ENCODE measurements around the gene C1QTNF6.

The C1QTNF6 gene

GRCh38 chr22:37162221-37163095 is 25.6 kb downstream of the C1QTNF6 start:
- DNase-seq (ENCODE audit: low spot score): no peak

GRCh38 chr22:37161443-37161842 is 26.6 kb downstream of the C1QTNF6 start:
- peak; percentile 10 for DNase-seq (ENCODE audit: low spot score)

DNA sequence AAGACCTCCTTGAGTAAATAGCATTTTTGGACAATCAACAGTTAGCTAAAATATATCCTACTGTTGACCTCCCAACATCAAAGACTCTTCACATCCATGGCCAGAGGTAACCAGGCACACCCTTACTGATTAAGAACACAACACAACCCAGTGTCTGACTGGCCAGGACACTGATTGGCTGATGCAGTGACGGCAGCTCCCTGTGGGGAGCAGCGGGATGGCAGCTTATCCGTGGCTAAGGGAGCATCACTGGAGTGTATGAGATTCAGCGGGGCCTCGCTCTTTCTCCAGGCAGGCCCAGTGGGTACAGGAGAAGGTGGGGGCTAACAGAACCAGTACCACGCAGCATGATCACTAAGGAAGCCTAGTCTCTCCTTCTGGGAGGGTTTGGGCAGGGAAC is 28.0 kb downstream of the C1QTNF6 start:
- DNase-seq (ENCODE audit: low spot score): no peak

GRCh38 chr22:37158963-37159290 is 29.1 kb downstream of the C1QTNF6 start:
- DNase-seq (ENCODE audit: low spot score): no peak

GRCh38 chr22:37157516-37158285 is 30.3 kb downstream of the C1QTNF6 start:
- no peak for DNase-seq (ENCODE audit: low spot score)

DNA sequence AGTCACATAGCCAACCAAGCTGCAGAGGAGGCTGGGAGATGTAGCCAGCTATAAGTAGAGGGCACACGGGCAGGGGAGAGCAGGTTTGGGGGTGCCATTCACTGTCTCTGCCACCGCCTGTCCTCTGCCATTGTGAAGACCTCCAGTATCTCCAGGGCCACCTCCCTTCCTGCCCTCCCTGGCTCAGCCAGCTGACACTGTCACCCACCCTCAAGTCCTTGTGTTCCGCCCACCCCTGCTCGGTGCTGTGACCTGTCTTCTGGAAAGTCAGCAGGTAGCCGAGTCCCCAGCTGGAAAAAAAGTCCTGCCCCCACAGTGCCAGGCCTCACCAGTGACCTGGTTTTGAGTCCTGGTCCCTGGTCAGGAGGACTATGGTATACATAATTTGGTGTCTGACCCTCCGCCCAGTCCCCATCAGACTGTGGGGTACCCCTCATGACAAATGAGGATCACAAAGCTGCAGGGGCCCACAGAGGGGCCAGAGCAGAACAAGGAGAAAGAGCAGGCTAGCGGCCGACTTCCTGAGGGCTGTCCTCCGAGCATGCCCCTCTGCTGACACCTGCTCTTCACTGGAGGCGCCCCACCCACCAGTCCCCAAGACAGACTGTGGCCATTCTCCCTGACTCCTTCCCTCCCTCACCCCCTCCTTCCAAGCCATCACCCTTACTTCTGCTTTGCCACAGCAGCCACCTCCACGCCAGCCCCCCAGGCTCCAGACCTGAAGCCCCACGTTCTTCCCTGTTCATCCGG is 31.2 kb downstream of the C1QTNF6 start:
- no peak for DNase-seq (ENCODE audit: low spot score)

- no peak for DNase-seq (ENCODE audit: low spot score)
Observed at GRCh38 chr22:37155971-37156370, 32.1 kb downstream of the C1QTNF6 start.

- no peak for DNase-seq (ENCODE audit: low spot score)
Observed at GRCh38 chr22:37154925-37155712, 32.9 kb downstream of the C1QTNF6 start.

DNA sequence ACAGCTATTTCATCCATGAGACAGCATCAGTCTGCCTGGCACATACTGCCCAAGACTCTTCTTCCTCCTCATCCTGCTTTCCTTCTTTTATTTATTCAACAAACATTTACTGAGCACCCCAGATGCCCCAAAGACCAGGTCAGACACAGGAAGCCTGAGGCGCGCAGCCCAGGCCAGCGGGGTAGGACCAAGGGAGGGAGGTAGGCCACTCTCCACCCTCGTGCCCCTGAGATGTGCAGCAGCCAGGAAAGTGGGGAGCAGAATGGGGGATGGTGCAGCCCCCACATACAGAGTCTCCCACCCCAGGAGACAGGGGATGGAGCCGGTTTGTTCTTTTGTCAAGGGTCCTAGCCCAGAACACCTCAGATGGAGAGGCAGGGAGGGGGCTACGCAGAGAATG is 34.1 kb downstream of the C1QTNF6 start:
- no peak for DNase-seq (ENCODE audit: low spot score)

DNA sequence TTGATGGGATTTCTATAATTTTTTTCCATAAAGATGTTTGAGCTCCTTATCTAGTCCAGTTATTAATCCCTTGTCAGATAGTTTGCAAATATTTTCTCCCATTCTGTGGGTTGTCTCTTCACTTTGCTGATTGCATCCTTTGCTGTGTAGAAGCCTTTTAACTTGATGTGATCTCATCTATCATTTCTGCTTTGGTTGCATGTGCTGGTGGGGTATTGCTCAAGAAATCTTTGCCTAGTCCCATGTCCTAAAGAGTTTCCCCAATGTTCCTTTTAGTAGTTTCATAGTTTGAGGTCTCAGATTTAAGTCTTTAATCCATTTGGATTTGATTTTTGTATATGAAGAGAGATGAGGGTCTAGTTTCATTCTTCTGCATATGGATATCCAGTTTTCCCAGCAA is 36.6 kb downstream of the C1QTNF6 start:
- DNase-seq (ENCODE audit: low spot score): no peak

DNA sequence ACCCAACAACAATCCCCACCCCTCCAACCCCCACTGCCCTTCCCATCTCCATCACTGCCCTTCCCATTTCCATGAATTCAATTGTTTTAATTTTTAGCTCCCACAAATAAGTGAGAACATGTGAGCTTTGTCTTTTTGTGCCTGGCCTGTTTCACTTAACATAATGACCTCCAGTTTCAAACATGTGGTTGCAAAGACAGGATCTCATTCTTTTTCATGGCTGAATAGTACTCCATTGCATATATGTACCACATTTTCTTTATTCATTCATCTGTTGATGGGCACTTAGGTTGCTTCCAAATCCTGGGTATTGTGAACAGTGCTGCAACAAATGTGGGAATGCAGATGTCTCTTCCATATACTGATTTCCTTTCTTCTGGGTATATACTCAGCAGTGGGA is 37.3 kb downstream of the C1QTNF6 start:
- DNase-seq (ENCODE audit: low spot score): no peak

GRCh38 chr22:37148742-37149665 is 39.0 kb downstream of the C1QTNF6 start:
- no peak for DNase-seq (ENCODE audit: low spot score)

- DNase-seq (ENCODE audit: low spot score): no peak
Observed at GRCh38 chr22:37148031-37148651, 39.9 kb downstream of the C1QTNF6 start.

- no peak for DNase-seq (ENCODE audit: low spot score)
Observed at GRCh38 chr22:37147186-37147990, 40.7 kb downstream of the C1QTNF6 start.

GRCh38 chr22:37146507-37147180 is 41.4 kb downstream of the C1QTNF6 start:
- no peak for DNase-seq (ENCODE audit: low spot score)

DNA sequence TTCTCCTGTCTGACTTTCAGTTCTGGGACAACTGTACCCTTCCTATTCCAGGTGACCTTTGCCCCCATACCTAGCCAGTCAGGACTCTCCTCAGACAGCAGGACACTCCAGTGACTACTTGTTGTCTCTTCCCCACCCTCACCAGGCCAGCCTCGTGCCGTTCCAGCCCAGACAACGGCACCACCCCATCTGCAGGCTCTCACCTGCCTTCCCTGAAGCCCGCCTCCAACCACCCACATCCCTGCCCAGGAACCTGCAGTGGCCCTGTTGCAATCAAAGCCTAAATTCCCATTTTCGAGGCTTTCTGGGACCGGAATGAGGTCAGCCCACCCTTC is 42.0 kb downstream of the C1QTNF6 start:
- DNase-seq (ENCODE audit: low spot score): no peak

DNA sequence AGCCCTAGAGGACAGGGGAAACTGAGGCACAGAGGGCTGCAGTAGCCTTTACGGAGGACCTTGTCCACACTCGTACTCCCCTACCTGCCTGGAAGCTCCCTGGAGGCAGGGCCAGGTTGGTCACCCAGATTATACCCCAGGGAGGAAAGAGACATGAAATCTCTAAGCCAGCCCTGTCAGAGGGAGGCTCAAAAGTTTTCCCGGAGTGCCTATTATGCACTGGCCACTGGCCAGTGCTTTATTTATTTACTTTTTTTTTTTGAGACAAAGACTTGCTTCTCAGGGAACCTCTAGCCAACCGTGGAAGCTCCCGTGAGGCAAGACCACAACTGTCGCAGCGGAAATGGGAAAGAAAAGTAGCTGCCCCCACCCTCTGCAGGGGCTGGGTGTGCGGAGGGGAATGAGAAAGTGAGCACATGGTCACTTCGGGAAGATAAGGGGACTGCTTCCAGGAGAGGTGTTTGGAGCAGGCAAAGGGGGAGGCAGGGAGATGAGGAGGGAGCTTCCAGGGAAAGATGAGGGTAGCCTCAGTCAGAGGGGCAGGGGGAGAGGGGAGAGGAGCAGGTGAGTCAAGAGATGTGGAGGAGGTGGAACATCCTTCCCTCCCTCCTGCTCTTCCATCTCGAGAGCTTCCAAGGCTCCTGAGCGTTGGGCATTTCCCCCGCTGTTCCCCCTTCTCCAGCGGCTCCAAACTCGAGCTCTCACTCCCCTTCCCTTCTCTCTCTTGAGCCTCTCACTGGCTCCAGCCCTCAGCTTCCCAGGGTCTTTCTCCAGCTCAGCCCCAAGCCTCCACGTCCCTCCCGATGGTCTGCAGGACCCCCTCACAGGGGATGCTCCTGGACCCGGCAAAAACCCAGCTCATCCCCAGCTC is 42.6 kb downstream of the C1QTNF6 start:
- DNase-seq (ENCODE audit: low spot score): no peak

GRCh38 chr22:37144180-37144554 is 43.9 kb downstream of the C1QTNF6 start:
- no peak for DNase-seq (ENCODE audit: low spot score)

Measured in hematopoietic multipotent progenitor cell treated with erythropoietin and hydrocortisone succinate and interleukin-3 and kit ligand, for 15 days (in vitro differentiated cells).